Prostate gland (tissue), 2 donors: ENCODE data around the gene PLA2R1. TPM values are rescaled to one million over a fixed set of nuclear protein-coding genes. Genes with fewer than 3 reads are reported as not detected.
A peak's percentile ranks its signal among the peaks of the same experiment; 100 is the strongest.

Source experiments
- DNase-seq: peaks from one replicate; pipeline ENCODE4 v3.0.0-alpha.2; 2019; ENCODE audit warnings: low spot score
- H3K27ac ChIP-seq, 2 donors: fragments of 200-600 bp; sonication (generic); 2 replicates each; pipeline ENCODE4 v1.5.1; 2017 to 2019
- H3K27me3 ChIP-seq: fragments of 200-600 bp; sonication (generic); replicated peaks from 2 replicates; pipeline ENCODE4 v1.5.1; 2019; ENCODE audit not compliant: insufficient read depth
- H3K36me3 ChIP-seq, 2 donors: fragments of 200-600 bp; sonication (generic); 1 replicate in 1 of 2; 2 replicates in 1 of 2; pipeline versions ENCODE4 v1.5.1 to v1.8.1; 2017 to 2019
- H3K4me1 ChIP-seq: fragments of 200-600 bp; sonication (generic); replicated peaks from 2 replicates; pipeline ENCODE4 v1.5.1; 2019
- H3K4me3 ChIP-seq, 2 donors: fragments of 200-600 bp; sonication (generic); 2 replicates each; pipeline ENCODE4 v1.5.1; 2017 to 2019
- H3K9me3 ChIP-seq: fragments of 200-600 bp; sonication (generic); 2 replicates; pipeline ENCODE4 v1.5.1; 2017
- CTCF ChIP-seq, 4 experiments: fragments of 200-600 bp in 2 of 4; fragments of 450-650 bp in 2 of 4; sonication (generic) in 2 of 4; IDR thresholded peaks; 1 replicate in 3 of 4; 2 replicates in 1 of 4; pipeline ENCODE4 v1.5.1; 2016 to 2019; ENCODE audit warnings: antibody characterized with exemption in 4 of 4, mild to moderate bottlenecking in 2 of 4, moderate library complexity in 2 of 4
- POLR2A ChIP-seq: fragments of 450-650 bp; IDR thresholded peaks from one replicate; pipeline ENCODE4 v1.6.1; 2016; ENCODE audit warnings: antibody characterized with exemption, mild to moderate bottlenecking
- POLR2AphosphoS5 ChIP-seq: sonication (generic); formaldehyde crosslinking; IDR thresholded peaks from one replicate; pipeline ENCODE4 v1.6.1; 2017; ENCODE audit warnings: antibody characterized with exemption
- WGBS: methylation state at CpG from one replicate; pipeline ENCODE4 v1.1.5; 2018; 5-methylcytosine and 5-hydroxymethylcytosine counted together
- intact Hi-C: fragments of 100-400 bp; cut with DNase I; formaldehyde crosslinking; loops from one replicate; pipeline ENCODE4 v1.14.2; 2022
- total RNA-seq, 2 donors: library from RNA; depleted of rRNA; stranded (reverse); fragments of >200 nt; gene quantifications; one replicate each; pipeline ENCODE4 v1.1.0, GENCODE V29; 2016

PLA2R1 gene
- total RNA-seq, 2 donors from 2014 or later: 8.1 to 10.5 TPM

GRCh38 chr2:159942146-159942545, 120.3 kb downstream of the PLA2R1 start:
- Histone ChIP-seq H3K36me3 (no peaks in the 10 kb centered on the region), H3K27ac (no peak overlapping the region), H3K4me3 (no peak overlapping the region), H3K4me1 (no peaks in the 10 kb centered on the region), H3K9me3 (no peaks in the 10 kb centered on the region), H3K27me3 (no peaks in the 10 kb centered on the region)
- no peak for DNase-seq
- TF ChIP-seq POLR2AphosphoS5 (no peak), POLR2A (no peak), CTCF (IDR thresholded peaks at IDR 0.05) (no peak)
- intact Hi-C loops: no loop called here
- 35% methylated on average over 1 of the region's 1 CpG for WGBS

GRCh38 chr2:159941729-159942128, 120.7 kb downstream of the PLA2R1 start:
- Histone ChIP-seq H3K36me3 (no peaks in the 10 kb centered on the region), H3K4me1 (no peaks in the 10 kb centered on the region), H3K4me3 (no peak overlapping the region), H3K9me3 (no peaks in the 10 kb centered on the region), H3K27me3 (no peaks in the 10 kb centered on the region), H3K27ac (no peak overlapping the region)
- TF ChIP-seq CTCF (IDR thresholded peaks at IDR 0.05) (no peak), POLR2A (no peak), POLR2AphosphoS5 (no peak)
- WGBS: 77% methylated on average over 5 of the region's 5 CpGs
- intact Hi-C loops: no loop called here
- DNase-seq: no peak

- intact Hi-C loops: no loop called here
- TF ChIP-seq POLR2A (no peak), POLR2AphosphoS5 (no peak), CTCF (IDR thresholded peaks at IDR 0.05) (peak in 1 of 4 experiments; percentile 24)
- Histone ChIP-seq H3K4me3 (no peak overlapping the region), H3K9me3 (no peaks in the 10 kb centered on the region), H3K27me3 (no peaks in the 10 kb centered on the region), H3K27ac (no peak overlapping the region), H3K36me3 (no peaks in the 10 kb centered on the region), H3K4me1 (no peaks in the 10 kb centered on the region)
- DNase-seq: no peak
These were observed 122.5 kb downstream of the PLA2R1 start for GRCh38 chr2:159939946-159940345.

GRCh38 chr2:159938395-159938794, 124.0 kb downstream of the PLA2R1 start:
- no peaks in the 10 kb centered on the region for H3K4me1 ChIP-seq
- H3K4me3 ChIP-seq: no peak overlapping the region
- H3K27ac ChIP-seq: no peak overlapping the region
- H3K9me3 ChIP-seq: no peaks in the 10 kb centered on the region
- DNase-seq: no peak
- no peaks in the 10 kb centered on the region for H3K36me3 ChIP-seq
- no peaks in the 10 kb centered on the region for H3K27me3 ChIP-seq
- TF ChIP-seq POLR2A (no peak), POLR2AphosphoS5 (no peak), CTCF (IDR thresholded peaks at IDR 0.05) (no peak)
- WGBS: 60% methylated on average over 3 of the region's 3 CpGs
- intact Hi-C loops: no loop called here

GRCh38 chr2:159936471-159936870, 125.9 kb downstream of the PLA2R1 start:
- 89% methylated on average over 4 of the region's 4 CpGs for WGBS

More at GRCh38 chr2:159936471-159936870, 125.9 kb downstream of the PLA2R1 start:
- no peaks in the 10 kb centered on the region for H3K36me3 ChIP-seq
- no peak overlapping the region for H3K4me3 ChIP-seq
- TF ChIP-seq CTCF (IDR thresholded peaks at IDR 0.05) (no peak), POLR2AphosphoS5 (no peak), POLR2A (no peak)
- H3K4me1 ChIP-seq: no peaks in the 10 kb centered on the region
- intact Hi-C loops: no loop called here
- no peak for DNase-seq
- H3K9me3 ChIP-seq: no peaks in the 10 kb centered on the region
- no peak overlapping the region for H3K27ac ChIP-seq
- H3K27me3 ChIP-seq: no peaks in the 10 kb centered on the region
